CD4-positive, alpha-beta T cell treated with Interleukin-4 for 4 hours (primary cell): Measurements from ENCODE around the gene SARM1.
A peak's percentile ranks its signal among the peaks of the same experiment; 100 is the strongest.
"Not testable (repeated sequence)": the region's sequence is repeated elsewhere in the genome, so short reads cannot be mapped to it uniquely, and the experiment has no call there.

Experiments
- DNase-seq: peaks from one replicate; pipeline ENCODE4 v3.0.0-alpha.2; 2020

Gene SARM1

DNA sequence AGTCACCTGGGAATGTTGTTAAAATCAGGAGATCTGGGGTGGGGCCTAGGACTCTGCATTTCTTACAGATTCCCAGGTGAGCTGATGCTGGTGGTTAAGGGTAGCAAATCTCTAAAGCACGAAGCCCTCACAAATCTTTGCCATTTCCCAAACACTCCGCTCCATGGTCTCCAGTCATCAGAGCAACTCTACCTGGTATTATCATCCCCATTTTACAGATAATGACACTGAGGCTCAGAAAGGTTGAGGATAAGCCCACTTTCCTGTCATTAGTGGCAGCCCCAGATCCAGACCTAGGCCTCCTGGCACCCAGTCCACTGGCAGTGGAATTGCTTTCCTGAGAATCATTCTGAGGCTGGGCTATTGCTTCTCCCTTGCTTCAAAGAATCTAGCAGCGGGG, 25.8 kb downstream of the SARM1 start:
- DNase-seq = no peak

DNA sequence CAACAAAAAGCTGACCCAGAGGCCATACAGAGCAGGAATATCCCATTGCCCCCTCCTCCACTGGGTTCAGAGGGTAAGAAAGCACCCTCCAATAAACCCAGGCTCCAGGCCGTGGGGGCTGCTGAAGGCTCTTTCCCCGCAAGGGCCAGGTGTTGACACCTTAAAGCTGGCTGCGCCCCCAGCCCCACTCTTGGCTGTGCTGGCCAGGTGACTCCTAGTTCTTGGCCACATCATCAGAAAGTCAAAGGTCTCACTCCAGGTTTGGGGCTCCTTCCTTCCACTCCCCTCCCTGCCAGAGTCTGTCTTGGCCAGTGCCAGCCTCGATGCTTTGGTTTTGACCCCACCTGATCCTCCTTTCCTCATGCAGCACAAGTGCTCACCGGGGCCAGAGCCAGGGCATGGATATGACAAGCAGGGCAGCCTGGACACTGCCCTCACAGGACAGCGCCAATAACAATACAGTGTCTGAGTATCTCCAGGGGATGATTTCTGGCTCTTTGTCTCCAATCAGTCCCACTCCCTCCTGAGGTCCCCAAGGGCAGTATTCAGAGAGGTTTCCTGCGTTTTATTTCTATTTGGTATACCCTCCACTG, 26.3 kb downstream of the SARM1 start:
- DNase-seq = no peak

DNA sequence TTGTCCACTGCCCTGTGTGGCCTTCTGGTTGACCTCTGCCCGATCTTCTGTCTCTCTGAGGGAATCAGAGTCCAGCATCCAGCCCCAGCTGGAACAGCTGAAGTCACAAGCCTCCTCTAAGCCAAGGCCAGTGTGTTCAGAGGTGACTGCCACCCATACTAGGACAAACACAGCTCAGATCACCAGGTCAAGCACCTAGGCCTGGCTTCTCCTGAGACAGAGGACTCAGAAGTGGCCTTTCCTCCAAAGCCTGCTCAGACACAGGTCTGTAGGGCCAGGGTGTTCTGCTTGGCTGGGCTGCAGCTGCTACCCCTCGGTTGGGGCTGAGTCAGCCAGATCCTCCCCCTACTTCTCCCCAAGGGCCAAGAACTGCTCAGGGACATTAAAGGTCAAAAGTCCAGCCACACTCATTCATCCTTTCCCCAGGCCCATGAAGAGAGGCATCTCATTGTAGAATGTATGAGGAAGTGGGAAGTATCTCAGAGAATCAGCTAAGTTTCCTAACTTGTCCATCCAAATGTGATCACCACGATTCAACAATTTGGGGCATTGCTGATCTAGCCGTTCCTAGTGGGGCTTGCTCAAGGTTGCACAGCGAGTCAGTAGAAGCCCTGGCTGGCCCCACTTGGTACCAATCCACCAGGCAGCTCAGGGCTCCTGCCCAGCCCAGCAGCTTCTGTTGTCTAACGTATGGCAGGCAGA, 26.9 kb downstream of the SARM1 start:
- no peak for DNase-seq

DNA sequence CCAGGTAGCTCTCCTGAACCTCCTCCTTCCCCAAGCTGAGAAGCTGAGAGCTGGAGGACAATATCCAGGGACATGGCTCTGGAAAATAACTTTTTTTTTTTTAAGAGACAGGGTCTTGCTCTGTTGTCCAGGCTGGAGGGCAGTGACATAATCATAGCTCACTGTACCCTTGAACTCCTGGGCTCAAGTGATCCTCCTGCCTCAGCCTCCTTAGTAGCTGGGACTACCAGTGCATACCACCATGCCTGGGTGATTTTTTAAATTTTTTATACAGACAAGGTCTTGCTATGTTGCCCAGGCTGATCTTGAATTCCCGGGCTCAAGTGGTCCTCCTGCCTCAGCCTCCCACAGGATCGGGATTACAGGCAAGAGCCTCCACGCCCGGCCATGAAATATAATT, 28.3 kb downstream of the SARM1 start:
- DNase-seq = no peak

DNA sequence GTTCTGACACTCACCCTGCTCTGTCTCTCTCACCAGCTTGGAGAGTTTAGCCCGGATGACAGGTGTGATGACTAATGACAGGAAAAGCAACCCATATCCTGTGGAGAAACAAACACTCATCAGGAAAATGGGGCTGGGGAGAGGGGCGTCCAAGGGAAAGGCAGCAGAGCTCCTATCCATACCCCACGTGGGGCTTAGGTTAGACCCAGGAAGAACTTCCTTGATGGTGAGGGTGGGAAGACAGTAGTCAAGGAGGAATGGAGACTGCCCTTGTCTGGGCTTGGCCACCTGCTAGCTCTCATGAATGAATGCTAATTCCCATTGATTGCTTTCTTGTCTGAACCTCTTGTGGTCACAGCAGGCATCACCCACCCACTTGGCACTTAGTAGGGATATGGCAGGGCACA, 30.7 kb downstream of the SARM1 start:
- no peak for DNase-seq

DNA sequence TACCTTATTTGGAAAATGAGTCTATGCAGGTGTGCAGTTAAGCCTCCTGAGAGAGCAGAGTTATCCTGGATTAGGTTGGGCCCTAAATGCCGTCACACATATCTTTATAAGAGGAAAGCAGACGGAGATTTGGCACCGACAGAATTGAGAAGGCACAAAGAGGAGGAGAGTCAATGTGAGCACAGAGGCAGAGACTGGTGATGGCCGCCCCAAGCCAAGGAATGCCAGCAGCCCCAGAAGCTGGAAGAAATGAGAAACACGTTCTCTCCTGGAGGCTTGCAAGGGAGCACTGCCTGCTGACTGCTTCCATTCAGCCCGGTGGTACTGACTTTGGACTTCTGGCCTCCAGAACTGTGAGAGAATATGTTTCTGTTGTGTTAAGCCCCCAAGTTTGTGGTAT, 31.4 kb downstream of the SARM1 start:
- DNase-seq = no peak

DNA sequence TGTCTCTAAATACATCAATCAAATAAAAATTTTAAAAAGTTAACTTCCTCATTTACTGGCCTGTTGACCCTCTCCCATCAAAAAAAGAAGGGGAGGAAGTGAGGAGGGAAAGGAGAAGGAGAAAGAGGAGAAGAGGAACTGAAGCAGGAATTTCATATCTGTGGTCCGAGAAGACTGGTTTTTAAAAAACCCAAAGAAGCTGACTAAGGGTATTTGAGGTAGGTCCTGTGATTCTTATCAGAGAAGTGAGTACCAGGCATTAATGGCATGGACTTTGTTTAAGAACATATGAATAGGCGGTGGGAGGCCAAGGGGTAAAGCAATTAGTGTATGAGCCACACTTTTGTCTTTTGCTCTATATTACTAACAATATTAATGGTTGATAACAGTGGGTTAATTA, 32.5 kb downstream of the SARM1 start:
- no peak for DNase-seq

DNA sequence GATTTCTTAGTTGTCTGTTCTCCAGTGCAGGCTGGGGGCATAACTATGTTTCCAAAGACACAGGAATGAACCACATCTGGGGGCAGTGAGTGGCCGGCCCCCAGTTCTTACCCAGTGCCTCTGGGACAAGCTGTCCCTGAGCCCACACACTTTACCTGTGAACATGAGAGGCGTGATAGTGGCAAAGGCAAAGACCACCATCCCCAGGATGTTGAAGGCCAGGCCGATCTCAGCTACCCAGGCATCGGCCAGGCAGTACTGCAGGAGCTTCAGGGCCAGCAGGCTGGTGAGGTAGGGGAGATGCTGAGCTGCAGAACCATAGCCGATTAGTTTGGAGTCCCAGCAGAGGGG, 32.9 kb downstream of the SARM1 start:
- DNase-seq = no peak

DNA sequence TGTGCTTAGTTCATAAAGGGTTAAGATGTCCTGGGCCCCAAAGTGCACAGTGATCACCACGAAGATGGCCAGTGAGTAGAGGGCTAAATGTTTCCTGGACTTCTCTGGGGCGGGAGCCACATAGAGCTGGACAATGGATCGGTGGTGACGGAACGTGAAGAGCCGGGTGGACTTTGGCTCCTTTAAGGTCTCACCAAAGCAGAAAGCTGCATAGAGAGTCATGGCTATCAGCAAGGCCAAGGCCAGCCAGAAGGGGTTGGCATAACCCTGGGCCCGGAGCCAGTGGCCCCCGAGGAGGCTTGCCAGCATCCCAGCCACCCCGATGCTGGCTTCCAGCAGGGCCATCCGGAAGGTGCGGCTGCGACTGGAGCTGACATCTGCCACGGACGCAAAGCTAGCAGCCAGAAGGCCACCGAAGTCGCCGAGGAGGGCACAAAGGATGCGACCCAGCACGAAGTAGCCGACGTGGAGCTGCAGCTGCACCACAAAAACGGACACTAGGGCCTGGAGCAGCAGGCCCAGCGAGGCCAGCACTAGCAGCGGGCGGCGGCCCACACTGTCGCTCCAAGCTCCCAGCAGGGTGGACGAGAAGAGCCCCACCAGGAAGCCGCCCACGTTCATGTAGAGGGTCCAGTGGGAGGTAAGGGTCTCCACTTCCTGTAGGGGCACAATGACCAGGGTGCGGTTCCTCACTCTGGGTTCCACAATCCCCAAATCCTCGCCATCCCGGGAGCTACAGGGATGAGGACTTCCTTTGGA, 33.5 kb downstream of the SARM1 start:
- DNase-seq = no peak

DNA sequence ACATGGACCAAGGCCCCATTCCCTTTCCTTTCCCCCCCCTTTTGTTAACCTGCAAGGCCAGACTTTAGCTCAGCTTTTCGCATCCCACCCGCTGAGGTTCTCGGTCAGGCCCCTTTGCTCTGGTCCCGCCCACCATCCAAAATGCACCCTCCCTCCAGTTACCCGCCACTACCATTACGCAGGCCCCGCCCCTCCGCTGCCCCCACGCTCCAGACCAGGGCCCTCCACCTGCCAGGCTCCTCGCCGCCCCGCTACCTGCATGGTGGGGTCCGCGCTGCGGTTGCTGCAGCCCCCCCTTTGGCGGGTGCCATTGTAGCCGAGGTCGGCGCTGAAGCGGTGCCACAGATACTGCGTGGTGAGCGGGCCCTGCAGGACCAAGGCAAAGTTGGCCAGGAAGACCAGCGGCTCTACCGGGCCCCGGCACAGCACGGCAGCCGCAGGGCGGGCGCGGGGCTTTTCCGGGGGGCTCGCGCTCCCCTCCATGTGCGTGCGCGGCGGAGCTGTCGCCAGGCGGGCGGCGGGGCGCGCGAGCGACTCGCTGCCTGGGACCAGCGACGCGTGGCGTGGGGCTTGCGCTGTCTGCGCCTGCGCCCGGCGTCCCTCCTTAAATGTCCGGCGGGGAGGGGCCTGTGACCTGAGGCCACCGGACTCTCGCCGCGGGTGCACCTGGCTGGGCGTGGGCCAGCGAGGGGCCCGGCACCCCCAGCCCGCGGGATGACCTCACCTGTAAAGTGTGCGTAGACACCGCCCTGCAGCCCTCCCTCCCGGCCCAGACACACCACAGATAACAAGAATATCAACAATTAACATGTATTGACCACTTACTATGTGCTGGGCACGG, 34.4 kb downstream of the SARM1 start, which contains the start of gene SLC46A1:
SLC46A1 (minus strand) TSS at position 581 of the 841 bp plus-strand sequence; CDS start at position 483, 98 bp downstream.
- peak; percentile 4 for DNase-seq

DNA sequence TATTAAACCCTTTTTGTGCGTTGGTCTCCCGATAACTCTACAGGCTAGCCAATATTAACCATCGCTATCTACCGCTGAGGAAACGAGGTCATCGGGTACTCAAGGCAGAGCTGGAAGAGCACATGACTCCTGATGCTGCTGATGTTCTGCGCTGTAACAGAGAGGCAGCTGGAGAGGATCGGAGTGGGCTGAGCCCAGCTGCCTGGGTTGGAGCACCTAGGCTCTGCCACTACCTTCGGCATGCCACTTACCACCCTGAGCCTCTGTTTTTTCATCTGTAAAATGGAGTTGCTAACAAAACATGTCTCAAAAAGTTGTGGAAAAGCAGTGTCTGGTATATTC, 35.0 kb downstream of the SARM1 start:
- DNase-seq = no peak

DNA sequence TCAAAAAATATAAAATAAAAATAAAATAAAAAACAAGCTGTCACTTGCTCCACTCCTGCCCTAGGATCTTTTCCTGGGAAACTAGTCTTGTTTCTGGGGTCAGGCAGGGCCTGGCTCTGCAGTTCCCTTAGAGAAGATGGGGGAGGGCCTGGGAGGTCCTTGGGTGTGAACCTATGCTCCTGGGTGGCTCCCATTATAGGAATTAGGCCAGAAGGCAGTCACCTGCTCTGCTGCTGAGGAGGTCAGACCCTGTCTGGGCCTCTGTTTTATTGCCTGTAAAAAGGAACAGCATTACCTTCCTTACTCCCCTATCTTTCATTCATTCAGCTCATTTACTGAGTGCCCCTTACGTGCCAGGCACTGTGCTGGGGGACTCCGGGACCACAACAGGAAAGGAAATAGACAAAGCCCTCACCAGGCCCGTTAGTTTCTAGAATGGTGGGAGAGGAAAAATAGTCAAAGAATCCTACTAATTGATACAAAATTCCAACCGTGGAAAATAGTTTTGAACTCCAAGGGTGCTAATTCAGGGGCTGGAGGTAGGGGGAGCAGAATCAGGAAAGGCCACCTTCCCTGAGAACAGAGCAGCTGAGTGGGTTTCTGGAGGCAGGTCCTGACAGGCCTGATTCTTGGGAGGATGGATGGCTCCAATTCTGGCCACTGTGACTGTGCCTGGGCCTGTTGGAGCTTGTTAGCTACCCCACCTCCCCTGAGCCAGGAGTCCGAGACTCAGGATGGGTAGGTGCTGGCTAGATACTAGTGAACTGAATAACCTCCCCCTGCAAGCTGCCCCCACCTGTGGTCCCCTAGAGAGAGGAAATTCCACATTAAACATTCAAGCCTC, 35.9 kb downstream of the SARM1 start:
- DNase-seq = no peak

DNA sequence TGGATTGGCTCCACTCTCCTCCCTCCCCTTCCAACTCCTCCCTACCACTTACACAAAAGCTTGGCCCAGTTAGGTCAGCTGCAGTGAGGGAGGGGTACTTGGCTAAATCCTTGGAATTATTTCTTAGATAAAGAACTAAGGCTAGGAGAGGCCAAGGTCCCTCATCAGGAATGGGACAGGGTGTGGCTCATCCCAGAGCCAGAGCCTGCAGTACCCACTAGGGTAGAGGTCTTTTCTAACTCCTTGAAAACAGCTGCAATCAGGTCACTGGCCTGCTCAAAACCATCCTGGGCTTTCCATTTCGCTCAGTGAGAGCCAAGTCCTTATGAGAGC, 36.4 kb downstream of the SARM1 start:
- no peak for DNase-seq

DNA sequence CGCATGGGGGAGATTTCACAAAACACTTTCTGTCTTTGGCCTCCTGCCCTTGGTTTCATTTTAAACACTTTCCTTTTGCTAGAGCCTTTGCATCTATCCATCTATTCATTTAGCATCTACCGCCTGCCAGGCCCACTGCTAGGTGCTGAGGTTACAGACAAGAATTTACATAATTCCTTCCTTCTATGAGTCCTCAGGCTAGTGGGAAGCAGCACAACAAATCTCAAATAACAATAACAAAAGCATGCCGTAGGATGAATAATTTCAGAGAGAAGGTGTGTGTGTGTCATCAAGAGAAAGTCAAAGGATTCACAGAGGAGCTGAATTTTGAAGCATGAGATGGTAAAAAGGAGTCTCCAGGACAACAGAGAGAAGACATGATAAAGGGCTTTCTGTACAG, 40.6 kb downstream of the SARM1 start:
- no peak for DNase-seq

DNA sequence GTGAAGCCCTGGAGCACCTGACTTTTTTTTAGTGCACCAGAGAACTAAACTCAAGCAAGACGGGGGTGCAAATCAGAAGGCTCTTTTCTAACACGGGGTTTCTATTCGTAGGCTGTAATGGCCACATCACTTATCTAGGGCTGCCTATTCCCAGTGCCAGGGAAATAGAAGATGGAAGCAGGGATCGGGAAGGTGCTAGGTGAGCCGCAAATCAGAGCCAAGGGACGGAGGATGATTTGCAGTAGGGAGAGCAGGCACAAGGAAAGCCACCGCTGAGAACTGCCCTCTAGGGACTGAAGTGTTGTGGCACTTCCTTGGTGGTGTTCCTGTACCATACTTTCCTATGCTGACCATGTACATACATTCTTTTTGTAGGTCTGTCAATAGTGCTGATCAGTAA, 42.3 kb downstream of the SARM1 start:
- no peak for DNase-seq

DNA sequence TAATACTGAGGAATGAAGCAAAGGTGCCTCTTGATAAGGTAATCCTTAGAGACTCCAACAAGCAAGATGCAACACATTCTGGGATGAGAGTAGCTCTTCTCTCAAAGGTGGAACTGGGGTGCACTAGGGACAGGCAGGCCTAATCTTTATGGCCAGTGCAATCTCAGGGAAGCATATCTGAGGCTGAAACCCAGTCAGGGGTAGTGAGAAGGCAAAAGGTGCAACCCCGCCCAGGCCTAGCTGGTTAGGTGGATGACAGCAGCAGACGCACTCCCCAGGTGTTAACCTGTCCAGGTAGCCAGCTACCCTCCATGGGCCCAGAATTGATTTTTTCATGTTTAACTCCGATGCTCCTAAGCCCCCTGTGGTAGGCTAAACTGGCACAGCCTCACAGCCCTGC, 44.4 kb downstream of the SARM1 start:
- no peak for DNase-seq

DNA sequence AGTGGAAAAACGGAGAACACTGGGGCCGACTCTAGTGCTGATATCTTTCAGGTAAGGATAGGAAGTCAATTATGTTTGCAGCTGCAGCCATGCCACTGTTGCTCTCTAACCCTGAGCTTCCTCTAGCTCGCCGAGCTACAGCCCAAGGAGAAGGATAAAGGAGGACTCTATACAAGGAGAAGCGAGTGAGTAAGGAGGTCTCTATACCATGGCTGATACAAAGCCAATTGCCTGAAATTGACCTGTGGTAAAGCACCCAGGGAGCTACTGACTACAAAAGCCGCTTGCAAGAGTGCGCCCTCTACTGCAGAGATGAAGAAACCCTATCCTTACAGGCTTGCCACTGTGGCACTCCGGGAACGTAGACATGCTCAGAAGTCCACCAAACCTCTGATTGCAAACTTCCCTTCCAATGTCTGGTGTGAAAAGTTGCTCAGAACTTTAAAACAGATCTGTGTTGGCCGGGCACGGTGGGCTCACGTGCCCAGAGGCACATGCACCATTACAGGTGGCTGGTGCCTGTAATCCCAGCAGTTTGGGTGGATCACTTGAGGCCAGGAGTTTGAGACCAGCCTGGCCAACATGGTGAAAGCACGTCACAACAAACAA, 45.3 kb downstream of the SARM1 start:
- peak; percentile 61 for DNase-seq

DNA sequence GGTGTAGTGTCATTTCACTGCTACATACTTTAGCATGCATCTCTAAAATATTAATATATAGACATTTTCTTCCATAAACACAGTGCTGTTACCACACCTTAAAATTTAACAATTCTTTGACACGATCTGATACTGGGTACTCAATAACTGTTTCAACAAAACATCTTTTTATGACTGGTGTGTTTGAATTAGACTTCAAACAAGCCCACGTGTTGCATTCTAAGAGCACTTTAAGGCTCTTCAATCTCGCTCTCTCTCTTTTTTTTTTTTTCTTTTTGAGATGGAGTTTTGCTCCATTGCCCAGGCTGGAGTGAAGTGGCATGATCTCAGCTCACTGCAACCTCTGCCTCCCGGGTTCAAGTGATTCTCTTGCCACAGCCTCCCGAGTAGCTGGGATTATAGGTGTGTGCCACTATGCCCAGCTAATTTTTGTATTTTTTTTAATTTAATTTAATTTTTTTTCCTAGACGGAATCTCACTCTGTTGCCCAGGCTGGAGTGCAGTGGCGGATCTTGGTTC, 50.4 kb downstream of the SARM1 start:
- no peak for DNase-seq

DNA sequence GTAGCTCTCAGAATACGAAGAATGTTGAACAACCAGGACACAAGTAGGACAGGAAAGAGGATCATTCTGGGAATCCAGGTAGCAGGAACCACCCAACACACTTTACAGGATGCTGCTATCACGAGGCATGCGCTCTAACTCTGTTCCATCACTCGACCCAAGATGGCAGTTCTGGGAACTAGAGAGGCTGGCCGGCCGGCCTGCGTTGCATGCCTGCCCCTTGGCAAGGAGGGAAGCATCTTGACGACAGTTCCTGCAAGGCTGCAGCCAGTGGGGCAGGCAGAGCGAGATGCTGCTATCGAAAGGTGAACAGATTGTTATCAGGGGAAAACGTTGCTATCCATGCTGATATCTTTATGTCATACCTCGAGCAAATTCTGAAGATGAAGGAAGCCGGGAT, 53.7 kb downstream of the SARM1 start:
- no peak for DNase-seq

DNA sequence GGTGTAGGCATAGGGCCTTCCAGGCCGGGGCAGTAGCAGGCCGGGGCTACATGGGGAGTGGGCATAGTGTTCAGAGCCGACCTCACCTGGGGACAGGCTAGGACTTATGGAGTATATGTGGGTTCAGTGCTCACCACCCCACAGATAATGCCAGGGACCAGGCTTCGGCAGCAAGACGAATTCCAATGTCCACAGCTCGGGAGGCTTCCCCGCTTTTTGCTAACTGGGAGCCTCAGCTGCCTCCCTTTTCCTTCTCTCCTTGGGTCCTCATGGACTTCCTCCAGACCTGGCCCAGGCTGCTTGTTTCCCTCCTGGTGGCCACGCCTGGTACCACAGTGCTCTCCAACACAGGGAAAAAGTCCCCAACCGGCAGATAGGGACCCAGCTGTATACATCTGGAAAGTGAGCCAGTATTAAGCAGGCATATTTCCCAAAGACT, 54.6 kb downstream of the SARM1 start:
- DNase-seq = no peak

DNA sequence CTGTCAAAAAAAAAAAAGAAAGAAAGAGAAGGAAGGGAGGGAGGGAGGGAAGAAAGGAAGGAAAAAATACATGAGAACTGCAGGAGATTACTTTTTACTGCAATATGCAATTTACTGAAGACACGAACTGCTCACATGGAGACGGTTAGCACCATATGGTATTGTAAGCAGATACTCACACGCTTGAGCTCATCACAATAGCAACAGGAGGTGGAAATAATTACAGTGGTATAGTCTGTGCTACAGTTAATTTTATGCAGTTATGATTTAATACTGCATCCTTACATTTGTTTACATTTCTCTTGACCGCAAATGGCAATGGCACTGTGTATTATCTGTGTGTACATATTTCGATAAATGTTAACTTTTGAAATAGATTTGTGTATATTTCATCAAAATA, 55.9 kb downstream of the SARM1 start:
- DNase-seq = no peak

DNA sequence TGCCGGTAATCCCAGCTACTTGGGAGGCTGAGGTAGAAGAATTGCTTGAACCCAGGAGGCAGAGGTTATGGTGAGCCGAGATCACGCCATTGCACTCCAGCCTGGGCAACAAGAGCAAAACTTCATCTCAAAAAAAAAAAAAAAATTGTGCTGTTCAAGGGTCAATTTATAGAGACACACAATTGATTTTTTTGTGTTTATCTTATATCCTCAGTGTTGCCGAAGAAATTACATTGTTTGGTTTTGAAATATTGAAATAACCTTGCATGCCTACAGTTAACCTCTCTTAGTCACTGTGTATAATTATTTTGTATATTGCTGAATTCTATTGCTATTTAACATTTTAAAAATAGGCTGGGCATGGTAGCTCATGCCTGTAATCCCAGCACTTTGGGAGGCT, 56.5 kb downstream of the SARM1 start:
- not testable (repeated sequence) for DNase-seq
